Gastrocnemius medialis (tissue), 4 donors: ENCODE measurements around the gene SUPT3H.

Source experiments
- POLR2A ChIP-seq, 2 donors: fragments of 450-650 bp; IDR thresholded peaks; one replicate each; pipeline ENCODE4 v1.6.1; 2017; ENCODE audit warnings: antibody characterized with exemption in 2 of 2, mild to moderate bottlenecking in 2 of 2, moderate library complexity in 2 of 2
- TF ChIP-seq, protein P1 (sequence below), 5 experiments: fragments of 450-650 bp in 3 of 5; fragments of 200-600 bp in 2 of 5; sonication (generic) in 2 of 5; IDR thresholded peaks in 4 of 5; conservative IDR thresholded peaks in 1 of 5; 1 replicate in 4 of 5; 2 replicates in 1 of 5; pipeline ENCODE4 v1.5.1; 2016 to 2019; ENCODE audit warnings: antibody characterized with exemption in 5 of 5, mild to moderate bottlenecking in 3 of 5, moderate library complexity in 3 of 5

- no peak for TF ChIP-seq POLR2A (IDR thresholded peaks at IDR 0.05)
- TF ChIP-seq, protein P1, sequence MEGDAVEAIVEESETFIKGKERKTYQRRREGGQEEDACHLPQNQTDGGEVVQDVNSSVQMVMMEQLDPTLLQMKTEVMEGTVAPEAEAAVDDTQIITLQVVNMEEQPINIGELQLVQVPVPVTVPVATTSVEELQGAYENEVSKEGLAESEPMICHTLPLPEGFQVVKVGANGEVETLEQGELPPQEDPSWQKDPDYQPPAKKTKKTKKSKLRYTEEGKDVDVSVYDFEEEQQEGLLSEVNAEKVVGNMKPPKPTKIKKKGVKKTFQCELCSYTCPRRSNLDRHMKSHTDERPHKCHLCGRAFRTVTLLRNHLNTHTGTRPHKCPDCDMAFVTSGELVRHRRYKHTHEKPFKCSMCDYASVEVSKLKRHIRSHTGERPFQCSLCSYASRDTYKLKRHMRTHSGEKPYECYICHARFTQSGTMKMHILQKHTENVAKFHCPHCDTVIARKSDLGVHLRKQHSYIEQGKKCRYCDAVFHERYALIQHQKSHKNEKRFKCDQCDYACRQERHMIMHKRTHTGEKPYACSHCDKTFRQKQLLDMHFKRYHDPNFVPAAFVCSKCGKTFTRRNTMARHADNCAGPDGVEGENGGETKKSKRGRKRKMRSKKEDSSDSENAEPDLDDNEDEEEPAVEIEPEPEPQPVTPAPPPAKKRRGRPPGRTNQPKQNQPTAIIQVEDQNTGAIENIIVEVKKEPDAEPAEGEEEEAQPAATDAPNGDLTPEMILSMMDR (IDR thresholded peaks at IDR 0.05 in 4 of 5, conservative IDR thresholded peaks at IDR 0.05 in 1 of 5): no peak
Measured at GRCh38 chr6:44965708-44966107, 412.0 kb downstream of the SUPT3H start.
